Sigmoid colon (tissue), 7 donors: ENCODE measurements around the gene PCDH8. TPM values are rescaled to one million over a fixed set of nuclear protein-coding genes. Genes with fewer than 3 reads are reported as not detected.

Source experiments
- DNase-seq: peaks from one replicate; pipeline ENCODE4 v3.0.0-alpha.2; 2019
- H3K27ac ChIP-seq, 4 donors: fragments of 200-600 bp; sonication (generic); one replicate each; pipeline ENCODE4 v1.5.1; 2016 to 2019; ENCODE audit warnings: mild to moderate bottlenecking in 1 of 4
- H3K27me3 ChIP-seq, 3 donors: fragments of 200-600 bp; sonication (generic); one replicate each; pipeline ENCODE4 v1.5.1; 2019; ENCODE audit warnings: mild to moderate bottlenecking in 1 of 3
- H3K36me3 ChIP-seq, 4 donors: fragments of 200-600 bp; sonication (generic); one replicate each; pipeline ENCODE4 v1.5.1; 2016 to 2019
- H3K4me1 ChIP-seq, 4 donors: fragments of 200-600 bp; sonication (generic); one replicate each; pipeline ENCODE4 v1.5.1; 2017 to 2019
- H3K4me3 ChIP-seq, 4 donors: fragments of 200-600 bp; sonication (generic); one replicate each; pipeline ENCODE4 v1.5.1; 2017 to 2019; ENCODE audit warnings: mild to moderate bottlenecking in 2 of 4, moderate library complexity in 1 of 4
- H3K9me3 ChIP-seq, 4 donors: fragments of 200-600 bp in 3 of 4; sonication (generic) in 3 of 4; one replicate each; pipeline versions ENCODE4 v1.5.1 to v1.6.1; 2013 to 2019
- EP300 ChIP-seq, 4 donors: sonication (generic); formaldehyde crosslinking; IDR thresholded peaks; one replicate each; pipeline ENCODE4 v1.6.1; 2017; ENCODE audit warnings: antibody characterized with exemption in 4 of 4
- POLR2A ChIP-seq, 2 donors: fragments of 450-650 bp; IDR thresholded peaks; one replicate each; pipeline ENCODE4 v1.6.1; 2016; ENCODE audit warnings: antibody characterized with exemption in 2 of 2, mild to moderate bottlenecking in 2 of 2, moderate library complexity in 2 of 2
- POLR2AphosphoS5 ChIP-seq, 4 donors: sonication (generic); formaldehyde crosslinking; IDR thresholded peaks; one replicate each; pipeline ENCODE4 v1.6.1; 2017; ENCODE audit warnings: antibody characterized with exemption in 4 of 4
- WGBS, 2 donors: extraction: QIAGEN DNeasy Blood & Tissue Kit; methylation state at CpG; one replicate each; pipeline ENCODE4 v1.1.7; 2013; 5-methylcytosine and 5-hydroxymethylcytosine counted together
- intact Hi-C: fragments of 100-400 bp; cut with DNase I; formaldehyde crosslinking; loops from one replicate; pipeline ENCODE4 v1.15.1; 2023
- polyA plus RNA-seq, 3 donors: library from polyadenylated mRNA; stranded (reverse); fragments of 200-250 nt; gene quantifications; one replicate each; pipeline ENCODE4 v1.2.3, GENCODE V29; 2013
- small RNA-seq, 3 donors: library from RNA; depleted of rRNA; stranded (forward); fragments of <200 nt; gene quantifications; one replicate each; pipeline ENCODE3, GENCODE V24; 2016
- total RNA-seq, 4 donors: library from RNA; depleted of rRNA; stranded (reverse); fragments of >200 nt; gene quantifications; one replicate each; pipeline ENCODE4 v1.1.0, GENCODE V29; 2016
- TF ChIP-seq, protein P1 (sequence below), 4 experiments: fragments of 450-650 bp in 3 of 4; fragments of 200-600 bp in 1 of 4; IDR thresholded peaks; one replicate each; pipeline ENCODE4 v1.5.1; 2016 to 2019; ENCODE audit warnings: antibody characterized with exemption in 4 of 4, mild to moderate bottlenecking in 3 of 4, moderate library complexity in 2 of 4
- donor health status: healthy with polysubstance abuse.
- donor health status: Bipolar disorder and iron deficiency.
- donor health status: healthy.

PCDH8 gene
- total and polyA plus RNA-seq, 7 donors: under 0.01 to 0.81 (median 0.26) TPM; not detected in 3

DNA sequence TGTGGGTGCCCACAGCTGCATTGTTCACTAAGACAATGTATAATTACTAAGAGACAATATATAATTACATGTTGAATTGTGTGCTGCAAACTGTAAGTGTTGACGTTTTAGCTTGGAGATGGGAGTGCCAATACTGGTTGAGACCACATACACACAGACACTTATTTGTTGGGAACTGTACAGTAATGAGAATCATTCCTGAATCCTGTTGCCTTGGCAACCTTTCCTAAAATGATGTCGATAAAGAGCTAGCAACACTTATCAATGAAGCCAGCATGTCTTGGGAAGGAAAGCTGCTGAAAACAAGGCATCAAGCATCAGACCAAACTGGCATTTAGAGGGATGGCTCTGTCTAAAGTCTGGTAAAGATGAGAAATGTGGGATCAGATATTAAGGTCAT is 51.3 kb downstream of the PCDH8 start:
- no peaks in the 10 kb centered on the region for H3K9me3 ChIP-seq
- no peak for TF ChIP-seq POLR2A (IDR thresholded peaks at IDR 0.05)
- TF ChIP-seq, protein P1, sequence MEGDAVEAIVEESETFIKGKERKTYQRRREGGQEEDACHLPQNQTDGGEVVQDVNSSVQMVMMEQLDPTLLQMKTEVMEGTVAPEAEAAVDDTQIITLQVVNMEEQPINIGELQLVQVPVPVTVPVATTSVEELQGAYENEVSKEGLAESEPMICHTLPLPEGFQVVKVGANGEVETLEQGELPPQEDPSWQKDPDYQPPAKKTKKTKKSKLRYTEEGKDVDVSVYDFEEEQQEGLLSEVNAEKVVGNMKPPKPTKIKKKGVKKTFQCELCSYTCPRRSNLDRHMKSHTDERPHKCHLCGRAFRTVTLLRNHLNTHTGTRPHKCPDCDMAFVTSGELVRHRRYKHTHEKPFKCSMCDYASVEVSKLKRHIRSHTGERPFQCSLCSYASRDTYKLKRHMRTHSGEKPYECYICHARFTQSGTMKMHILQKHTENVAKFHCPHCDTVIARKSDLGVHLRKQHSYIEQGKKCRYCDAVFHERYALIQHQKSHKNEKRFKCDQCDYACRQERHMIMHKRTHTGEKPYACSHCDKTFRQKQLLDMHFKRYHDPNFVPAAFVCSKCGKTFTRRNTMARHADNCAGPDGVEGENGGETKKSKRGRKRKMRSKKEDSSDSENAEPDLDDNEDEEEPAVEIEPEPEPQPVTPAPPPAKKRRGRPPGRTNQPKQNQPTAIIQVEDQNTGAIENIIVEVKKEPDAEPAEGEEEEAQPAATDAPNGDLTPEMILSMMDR (IDR thresholded peaks at IDR 0.05): no peak
- WGBS, 2 donors: 69 to 87% methylated on average over 2 of the region's 2 CpGs
- H3K36me3 ChIP-seq: no peaks in the 10 kb centered on the region
- H3K27ac ChIP-seq: no peak overlapping the region
- H3K4me1 ChIP-seq: no peaks in the 10 kb centered on the region
- H3K4me3 ChIP-seq: no peak overlapping the region
- intact Hi-C loops: no loop called here
- no peaks in the 10 kb centered on the region for H3K27me3 ChIP-seq
- DNase-seq: no peak

DNA sequence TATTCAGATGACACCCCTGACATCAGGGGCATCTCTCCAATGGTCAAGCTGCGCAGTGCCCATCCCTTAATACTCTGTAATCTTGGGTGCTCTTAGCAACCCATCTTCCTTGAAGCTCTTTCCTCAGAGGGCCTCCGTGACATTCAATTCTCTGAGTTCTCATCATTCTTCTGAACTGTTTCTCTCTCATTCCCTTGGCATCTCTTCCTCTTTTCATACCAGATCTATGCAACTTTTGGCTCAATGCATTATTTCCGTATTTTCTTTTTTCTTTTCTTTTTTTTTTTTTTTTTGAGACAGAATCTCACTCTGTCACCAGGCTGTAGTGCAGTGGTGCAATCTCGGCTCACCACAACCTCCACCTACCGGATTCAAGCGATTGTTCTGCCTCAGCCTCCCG is 53.9 kb downstream of the PCDH8 start:
- TF ChIP-seq POLR2A (IDR thresholded peaks at IDR 0.05): no peak
- TF ChIP-seq, protein P1 (IDR thresholded peaks at IDR 0.05): no peak
- no peak for TF ChIP-seq POLR2AphosphoS5 (IDR thresholded peaks at IDR 0.05)
- no peak for TF ChIP-seq EP300 (IDR thresholded peaks at IDR 0.05)
- 94% methylated on average over 7 of the region's 7 CpGs for WGBS, 2 donors
- intact Hi-C loops: no loop called here

DNA sequence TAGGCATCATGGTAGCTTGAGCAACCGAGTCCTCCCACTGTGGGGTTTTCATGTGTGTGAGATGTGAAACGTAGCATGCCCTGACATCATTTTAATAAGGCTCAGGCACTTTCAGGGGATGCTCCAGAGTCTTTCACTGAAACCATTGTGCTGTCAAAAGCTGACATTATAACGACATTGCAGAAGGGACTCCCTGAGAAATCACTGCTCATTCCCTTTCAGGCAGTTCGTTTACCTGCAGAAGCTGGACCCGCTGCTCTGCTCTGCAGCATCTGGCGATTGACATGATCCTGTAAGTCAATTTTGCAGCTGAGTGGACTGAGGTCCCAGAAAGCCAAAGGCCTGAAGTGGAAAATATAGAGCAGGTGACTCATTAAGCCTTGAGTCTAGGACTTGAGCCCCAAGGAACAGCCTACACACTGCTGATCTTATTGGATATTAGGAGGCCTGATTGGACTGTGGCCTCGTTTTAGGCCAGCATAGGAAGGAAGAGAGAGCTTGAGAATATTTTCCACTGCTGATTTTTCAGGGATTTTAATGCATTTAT is 54.9 kb downstream of the PCDH8 start:
- intact Hi-C loops: no loop called here
- peaks cover 0 to 2% (median 0%) of the 10 kb centered on the region in 3 donors for H3K27me3 ChIP-seq
- H3K4me3 ChIP-seq: no peak overlapping the region
- H3K9me3 ChIP-seq: no peaks in the 10 kb centered on the region
- 66 to 73% methylated on average over 7 of the region's 7 CpGs for WGBS, 2 donors
- no peaks in the 10 kb centered on the region for H3K36me3 ChIP-seq
- DNase-seq: no peak
- no peak overlapping the region for H3K27ac ChIP-seq
- TF ChIP-seq EP300 (IDR thresholded peaks at IDR 0.05): no peak
- no peak for TF ChIP-seq POLR2A (IDR thresholded peaks at IDR 0.05)
- no peak for TF ChIP-seq POLR2AphosphoS5 (IDR thresholded peaks at IDR 0.05)
- TF ChIP-seq, protein P1 (IDR thresholded peaks at IDR 0.05): no peak
- no peaks in the 10 kb centered on the region for H3K4me1 ChIP-seq

More for the DNA sequence above, 53.9 kb downstream of the PCDH8 start:
- Histone ChIP-seq H3K4me1 (no peaks in the 10 kb centered on the region), H3K9me3 (no peaks in the 10 kb centered on the region), H3K27me3 (peaks cover 0 to 2% (median 0%) of the 10 kb centered on the region in 3 donors), H3K4me3 (no peak overlapping the region), H3K36me3 (no peaks in the 10 kb centered on the region), H3K27ac (no peak overlapping the region)
- DNase-seq: no peak

Small RNA genes within 50 kb of the gene (small RNA-seq; reads per million reads assigned to genes)
- 0 reads per million in 3 donors for gene MIR759

Other genes with a start within 250 kb of the PCDH8 start
- 1 to 10 TPM in 3 of 4 donors, under 1 TPM in 1; 0.95 to 4.3 (median 3.7) TPM for gene HNRNPA1L2, start 206.2 kb downstream of the PCDH8 start, total RNA-seq
- 1 to 10 TPM; 2.8 to 6.2 (median 3.6) TPM for gene HNRNPA1L2, start 206.2 kb downstream of the PCDH8 start, polyA plus RNA-seq
- gene SUGT1, start 195.8 kb downstream of the PCDH8 start, total RNA-seq: 10 to 100 TPM; 21.9 to 48.5 (median 39.4) TPM
- 10 to 100 TPM; 34.8 to 49.0 (median 42.9) TPM for gene SUGT1, start 195.8 kb downstream of the PCDH8 start, polyA plus RNA-seq
- gene CNMD, start 108.8 kb downstream of the PCDH8 start, total RNA-seq: not detected
- gene CNMD, start 108.8 kb downstream of the PCDH8 start, polyA plus RNA-seq: under 1 TPM in 1 of 3 donors, not detected in 2; 0.10 TPM
- gene OLFM4, start 180.2 kb upstream of the PCDH8 start, total RNA-seq: 1 to 10 TPM in 2 of 4 donors, under 1 TPM in 1, not detected in 1; 0.16 to 1.1 (median 1.1) TPM
- gene OLFM4, start 180.2 kb upstream of the PCDH8 start, polyA plus RNA-seq: 100 to 1,000 TPM in 2 of 3 donors, 10 to 100 TPM in 1; 10.2 to 780 (median 213) TPM